ENCODE data around the gene NME8.

Gene NME8

DNA sequence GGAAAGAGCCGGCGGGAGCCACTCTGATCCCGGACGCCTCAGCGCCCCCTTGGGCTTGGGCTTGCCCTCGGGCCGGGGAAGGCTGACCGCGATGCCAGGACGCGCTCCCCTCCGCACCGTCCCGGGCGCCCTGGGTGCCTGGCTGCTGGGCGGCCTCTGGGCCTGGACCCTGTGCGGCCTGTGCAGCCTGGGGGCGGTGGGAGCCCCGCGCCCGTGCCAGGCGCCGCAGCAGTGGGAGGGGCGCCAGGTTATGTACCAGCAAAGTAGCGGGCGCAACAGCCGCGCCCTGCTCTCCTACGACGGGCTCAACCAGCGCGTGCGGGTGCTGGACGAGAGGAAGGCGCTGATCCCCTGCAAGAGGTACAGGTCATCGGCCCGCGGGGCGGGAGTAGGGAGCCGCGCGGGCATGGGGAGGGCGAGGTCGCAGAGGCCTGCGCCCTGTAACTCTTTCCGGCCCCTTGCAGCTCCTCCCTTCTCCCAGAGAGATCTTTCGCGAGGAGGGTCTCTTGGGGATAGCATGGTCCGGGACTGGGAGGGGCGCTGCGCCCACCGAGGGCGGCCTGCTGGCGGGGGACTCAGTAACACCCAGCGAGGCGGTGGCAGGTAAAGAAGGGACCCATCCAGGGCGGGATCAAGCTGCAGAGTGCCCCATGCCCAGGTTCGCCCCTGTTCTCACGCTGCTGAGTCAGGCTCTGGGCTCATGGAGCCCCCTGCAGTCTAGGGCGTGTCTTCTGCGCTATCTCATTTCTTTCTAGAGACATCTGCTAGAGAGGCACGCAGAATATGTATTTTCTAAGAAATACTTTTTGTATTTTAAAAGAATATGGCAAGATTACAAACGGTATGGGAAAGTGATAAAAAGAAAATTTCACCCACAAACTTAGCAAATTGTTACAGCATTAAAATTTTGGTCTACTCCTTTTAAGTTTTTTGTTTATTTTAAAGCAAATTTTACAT is 72.7 kb downstream of the NME8 start:
- no peaks in the 10 kb centered on the region for H3K36me3 ChIP-seq (ENCODE audit: control insufficient read depth, insufficient read depth, low read length)
- peak overlapping the region; percentile 65 for H3K9ac ChIP-seq (ENCODE audit: low read depth, low read length)
- no peak overlapping the region for H3K27ac ChIP-seq (ENCODE audit: low read depth, low read length)
- peaks cover 9% of the 10 kb centered on the region; the same call in 1 of the 2 replicates for H3K4me1 ChIP-seq (ENCODE audit: control insufficient read depth, insufficient read depth, low read length)
- peaks cover 50% of the 10 kb centered on the region for H3K27me3 ChIP-seq (ENCODE audit: control insufficient read depth, insufficient read depth, low read length)
- H3K9me3 ChIP-seq (ENCODE audit: control insufficient read depth, insufficient read depth, low read length) = no peaks in the 10 kb centered on the region
- peak overlapping the region; percentile 76 for H3K4me3 ChIP-seq (ENCODE audit: low read depth, low read length)

DNA sequence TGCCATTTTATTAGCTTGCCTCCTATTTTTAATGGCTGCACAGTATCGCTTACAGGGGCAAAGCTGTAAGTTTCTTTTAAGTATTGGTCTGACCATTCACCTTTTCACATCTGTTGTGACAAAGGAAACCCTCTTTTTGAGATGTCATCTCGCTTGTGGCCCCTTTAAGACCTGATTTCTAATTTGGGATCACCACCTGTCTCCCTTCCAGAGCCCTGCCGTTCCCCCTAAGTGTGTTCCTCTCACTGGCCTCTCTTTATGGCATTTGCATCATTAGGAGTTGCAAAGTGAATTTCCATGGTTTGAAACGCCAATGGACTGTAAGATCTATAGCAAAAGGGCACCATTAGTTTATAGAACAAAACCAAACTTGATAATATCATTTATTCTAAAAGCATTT is 73.5 kb downstream of the NME8 start:
- no peak overlapping the region for H3K9ac ChIP-seq (ENCODE audit: low read depth, low read length)
- no peaks in the 10 kb centered on the region for H3K36me3 ChIP-seq (ENCODE audit: control insufficient read depth, insufficient read depth, low read length)
- no peaks in the 10 kb centered on the region for H3K9me3 ChIP-seq (ENCODE audit: control insufficient read depth, insufficient read depth, low read length)
- H3K4me3 ChIP-seq (ENCODE audit: low read depth, low read length) = peak overlapping the region; percentile 76
- H3K27me3 ChIP-seq (ENCODE audit: control insufficient read depth, insufficient read depth, low read length) = peaks cover 42% of the 10 kb centered on the region
- H3K27ac ChIP-seq (ENCODE audit: low read depth, low read length) = no peak overlapping the region
- H3K4me1 ChIP-seq (ENCODE audit: control insufficient read depth, insufficient read depth, low read length) = peaks cover 9% of the 10 kb centered on the region; the same call in 1 of the 2 replicates

DNA sequence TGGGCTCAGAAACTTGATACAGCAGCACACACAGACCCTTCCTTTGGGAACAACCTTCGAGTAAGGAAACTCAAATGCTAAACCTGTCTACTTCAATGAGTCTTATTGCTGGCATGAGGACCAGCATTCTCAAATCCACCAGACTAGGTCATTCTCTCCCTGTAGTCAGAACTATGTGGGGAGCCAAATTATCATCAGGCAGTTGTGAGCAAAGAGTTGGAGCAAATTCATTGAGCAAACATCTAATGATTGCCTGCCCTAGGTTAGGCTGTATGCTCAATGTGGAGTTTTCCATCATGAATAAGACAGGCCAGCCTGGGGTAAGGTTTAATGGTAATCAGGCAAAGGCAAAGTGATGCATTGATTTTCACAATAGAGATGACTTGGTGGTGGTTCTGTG is 75.6 kb downstream of the NME8 start:
- Histone ChIP-seq H3K36me3 (ENCODE audit: control insufficient read depth, insufficient read depth, low read length) (no peaks in the 10 kb centered on the region), H3K9me3 (ENCODE audit: control insufficient read depth, insufficient read depth, low read length) (no peaks in the 10 kb centered on the region), H3K4me3 (ENCODE audit: low read depth, low read length) (no peak overlapping the region), H3K4me1 (ENCODE audit: control insufficient read depth, insufficient read depth, low read length) (peaks cover 9% of the 10 kb centered on the region; the same call in 1 of the 2 replicates), H3K9ac (ENCODE audit: low read depth, low read length) (no peak overlapping the region), H3K27me3 (ENCODE audit: control insufficient read depth, insufficient read depth, low read length) (peaks cover 22% of the 10 kb centered on the region), H3K27ac (ENCODE audit: low read depth, low read length) (no peak overlapping the region)

DNA sequence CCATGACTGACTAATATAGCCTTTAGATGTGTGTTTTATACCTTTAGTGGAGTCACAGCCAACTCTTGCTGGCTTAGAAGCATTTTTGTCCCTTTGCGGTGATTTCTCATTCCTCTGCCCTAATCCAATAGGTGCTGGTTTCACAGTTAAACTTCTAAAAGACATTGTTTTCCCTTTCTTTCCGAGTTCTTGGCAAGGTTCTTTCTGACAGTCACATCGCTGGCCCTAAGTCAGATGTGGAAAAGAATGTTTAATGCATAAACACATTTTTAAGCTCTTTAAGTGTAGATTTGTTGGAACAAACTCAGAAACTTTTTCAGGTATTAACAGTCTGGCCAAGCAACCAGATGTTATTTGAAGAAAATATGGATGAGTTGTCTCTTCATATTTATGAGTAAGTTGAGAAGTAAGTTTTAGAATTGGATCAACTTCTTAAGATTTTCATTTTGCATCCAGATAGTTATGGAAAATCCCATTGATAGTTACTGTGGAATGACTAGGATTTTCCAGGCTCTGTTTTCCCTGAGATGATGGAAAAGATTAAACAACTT is 76.2 kb downstream of the NME8 start:
- no peak overlapping the region for H3K27ac ChIP-seq (ENCODE audit: low read depth, low read length)
- H3K4me3 ChIP-seq (ENCODE audit: low read depth, low read length) = no peak overlapping the region
- peaks cover 16% of the 10 kb centered on the region for H3K27me3 ChIP-seq (ENCODE audit: control insufficient read depth, insufficient read depth, low read length)
- no peaks in the 10 kb centered on the region for H3K36me3 ChIP-seq (ENCODE audit: control insufficient read depth, insufficient read depth, low read length)
- no peaks in the 10 kb centered on the region for H3K9me3 ChIP-seq (ENCODE audit: control insufficient read depth, insufficient read depth, low read length)
- no peak overlapping the region for H3K9ac ChIP-seq (ENCODE audit: low read depth, low read length)
- H3K4me1 ChIP-seq (ENCODE audit: control insufficient read depth, insufficient read depth, low read length) = peaks cover 9% of the 10 kb centered on the region; the same call in 1 of the 2 replicates

DNA sequence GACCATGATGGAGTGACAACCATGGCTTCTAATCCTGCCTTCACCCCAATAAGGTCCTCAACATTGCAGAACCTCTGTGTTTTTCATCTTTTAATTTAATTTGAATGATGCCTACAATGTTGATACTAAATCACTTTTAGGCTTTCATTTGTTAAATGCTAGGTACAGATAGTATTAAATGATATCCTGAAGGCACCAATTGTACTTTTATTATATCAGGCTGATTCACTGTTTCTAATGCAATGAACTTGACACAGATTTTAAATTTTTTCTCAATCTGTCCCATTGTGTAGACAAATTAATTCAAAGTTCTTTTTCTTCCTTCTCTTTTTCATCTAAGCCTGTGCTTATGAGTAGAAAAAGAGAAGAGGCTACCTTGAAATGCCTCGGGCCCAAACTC is 77.2 kb downstream of the NME8 start:
- no peaks in the 10 kb centered on the region for H3K36me3 ChIP-seq (ENCODE audit: control insufficient read depth, insufficient read depth, low read length)
- no peak overlapping the region for H3K4me3 ChIP-seq (ENCODE audit: low read depth, low read length)
- no peak overlapping the region for H3K9ac ChIP-seq (ENCODE audit: low read depth, low read length)
- H3K4me1 ChIP-seq (ENCODE audit: control insufficient read depth, insufficient read depth, low read length) = peaks cover 5% of the 10 kb centered on the region; the same call in 1 of the 2 replicates
- H3K27ac ChIP-seq (ENCODE audit: low read depth, low read length) = no peak overlapping the region
- no peaks in the 10 kb centered on the region for H3K9me3 ChIP-seq (ENCODE audit: control insufficient read depth, insufficient read depth, low read length)
- H3K27me3 ChIP-seq (ENCODE audit: control insufficient read depth, insufficient read depth, low read length) = peaks cover 6% of the 10 kb centered on the region; the same call in 1 of the 2 replicates

DNA sequence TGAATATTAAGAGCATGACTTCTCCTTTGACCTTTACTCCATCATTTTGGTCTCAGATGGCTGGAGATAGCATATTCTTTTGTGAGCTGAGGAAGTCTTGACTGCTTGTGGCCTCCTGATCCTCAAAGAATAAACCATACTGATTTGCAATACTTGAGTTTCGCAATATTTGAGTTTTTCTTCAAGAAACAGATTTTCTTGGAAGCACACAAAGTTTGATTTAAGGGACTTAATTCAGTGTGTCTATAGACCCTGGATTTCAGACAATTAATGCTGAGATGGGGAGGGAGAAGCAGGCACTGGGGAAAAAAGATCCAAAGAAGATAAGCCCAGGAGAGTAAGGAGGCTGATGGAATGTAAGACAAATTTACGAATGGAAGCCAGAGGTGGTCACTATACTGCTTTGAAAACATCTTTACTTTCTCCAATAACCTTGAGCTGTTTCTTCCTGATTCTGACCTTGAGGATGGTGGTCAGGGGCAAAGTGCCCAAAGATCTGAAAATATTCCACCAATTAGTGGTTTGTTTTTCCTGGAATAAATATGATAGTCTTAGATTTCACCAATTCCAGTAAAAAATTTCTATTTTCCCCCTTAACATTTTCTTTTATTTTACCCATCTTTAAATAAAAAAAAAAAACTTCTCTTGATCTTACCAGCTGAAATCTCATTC is 79.5 kb downstream of the NME8 start:
- no peaks in the 10 kb centered on the region for H3K27me3 ChIP-seq (ENCODE audit: control insufficient read depth, insufficient read depth, low read length)
- no peak overlapping the region for H3K9ac ChIP-seq (ENCODE audit: low read depth, low read length)
- H3K4me1 ChIP-seq (ENCODE audit: control insufficient read depth, insufficient read depth, low read length) = no peaks in the 10 kb centered on the region
- no peaks in the 10 kb centered on the region for H3K36me3 ChIP-seq (ENCODE audit: control insufficient read depth, insufficient read depth, low read length)
- no peak overlapping the region for H3K4me3 ChIP-seq (ENCODE audit: low read depth, low read length)
- H3K27ac ChIP-seq (ENCODE audit: low read depth, low read length) = no peak overlapping the region
- H3K9me3 ChIP-seq (ENCODE audit: control insufficient read depth, insufficient read depth, low read length) = no peaks in the 10 kb centered on the region

DNA sequence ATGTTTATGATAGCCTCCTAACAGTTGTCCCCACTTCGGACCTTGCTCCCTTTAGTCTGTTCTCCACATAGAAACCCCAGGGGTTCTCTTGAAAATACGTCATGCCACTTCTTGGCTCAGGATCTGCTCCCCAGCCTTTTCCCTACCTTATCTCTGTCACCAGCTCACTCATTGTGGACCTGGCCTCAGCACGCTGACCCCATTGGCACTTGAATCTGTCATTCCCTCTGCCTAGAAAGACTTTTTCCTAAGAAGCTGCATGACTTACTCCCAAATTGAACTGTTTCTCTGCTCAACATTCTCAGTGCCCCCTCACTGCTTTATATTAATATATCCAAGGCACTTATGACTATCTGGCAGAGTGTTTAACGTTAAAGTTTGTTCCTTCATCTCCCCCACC is 80.5 kb downstream of the NME8 start:
- H3K27ac ChIP-seq (ENCODE audit: low read depth, low read length) = no peak overlapping the region
- no peaks in the 10 kb centered on the region for H3K4me1 ChIP-seq (ENCODE audit: control insufficient read depth, insufficient read depth, low read length)
- H3K9me3 ChIP-seq (ENCODE audit: control insufficient read depth, insufficient read depth, low read length) = no peaks in the 10 kb centered on the region
- no peak overlapping the region for H3K4me3 ChIP-seq (ENCODE audit: low read depth, low read length)
- no peak overlapping the region for H3K9ac ChIP-seq (ENCODE audit: low read depth, low read length)
- H3K36me3 ChIP-seq (ENCODE audit: control insufficient read depth, insufficient read depth, low read length) = no peaks in the 10 kb centered on the region
- no peaks in the 10 kb centered on the region for H3K27me3 ChIP-seq (ENCODE audit: control insufficient read depth, insufficient read depth, low read length)

DNA sequence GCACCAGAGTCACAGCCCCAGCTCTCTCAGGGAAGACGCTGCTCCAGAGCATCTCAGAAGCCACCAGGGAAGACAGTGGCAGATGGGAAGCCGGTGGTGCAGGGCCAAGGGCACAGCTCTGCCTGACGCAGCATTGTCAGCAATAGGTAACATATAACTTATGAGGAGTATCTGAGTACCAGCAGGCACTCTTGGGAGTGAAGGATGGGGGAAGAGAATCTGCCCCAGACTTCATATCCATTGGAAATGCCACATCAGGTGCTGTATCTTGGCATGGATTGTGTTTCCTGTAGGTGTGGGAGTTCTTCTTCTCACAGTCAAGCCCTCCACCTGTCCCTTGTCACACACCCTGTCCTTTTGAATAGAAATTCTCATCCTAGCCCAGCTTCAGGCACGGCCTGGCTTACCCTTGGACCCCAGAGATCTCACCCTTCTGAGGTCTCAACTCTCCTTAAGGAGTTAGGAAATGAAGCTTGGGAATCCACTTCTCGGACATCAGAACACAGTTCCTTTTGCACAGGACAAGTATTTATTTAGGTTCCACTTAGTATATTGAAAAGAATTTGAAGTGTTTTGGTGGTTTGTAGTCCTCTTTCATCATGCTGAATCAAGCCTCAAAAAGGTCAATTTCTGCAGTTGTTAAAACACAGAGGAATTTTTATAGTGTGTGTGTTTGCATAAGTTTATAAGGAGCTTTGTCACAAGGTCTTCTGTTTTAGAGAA is 82.0 kb downstream of the NME8 start:
- Histone ChIP-seq H3K9ac (ENCODE audit: low read depth, low read length) (no peak overlapping the region), H3K27ac (ENCODE audit: low read depth, low read length) (no peak overlapping the region), H3K36me3 (ENCODE audit: control insufficient read depth, insufficient read depth, low read length) (no peaks in the 10 kb centered on the region), H3K4me1 (ENCODE audit: control insufficient read depth, insufficient read depth, low read length) (no peaks in the 10 kb centered on the region), H3K9me3 (ENCODE audit: control insufficient read depth, insufficient read depth, low read length) (no peaks in the 10 kb centered on the region), H3K4me3 (ENCODE audit: low read depth, low read length) (no peak overlapping the region), H3K27me3 (ENCODE audit: control insufficient read depth, insufficient read depth, low read length) (no peaks in the 10 kb centered on the region)

DNA sequence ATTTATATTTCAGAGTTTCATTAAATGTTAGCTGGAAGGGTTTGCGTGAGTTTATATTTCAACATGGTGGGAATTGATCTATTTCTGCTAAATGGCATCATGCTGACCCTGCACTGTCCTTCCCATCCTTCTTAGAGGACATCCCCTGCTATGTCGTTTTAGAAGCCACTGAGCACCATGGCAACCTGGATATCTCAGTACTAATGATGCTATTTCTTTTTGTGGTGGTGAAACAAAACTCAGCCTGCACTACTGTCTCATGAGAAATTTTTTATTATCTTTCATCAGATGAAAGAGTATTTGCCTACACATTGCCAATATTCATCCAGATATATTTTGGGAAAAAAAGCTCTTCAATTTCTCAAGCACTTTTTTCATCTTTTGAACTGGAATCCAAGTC is 84.1 kb downstream of the NME8 start:
- no peaks in the 10 kb centered on the region for H3K9me3 ChIP-seq (ENCODE audit: control insufficient read depth, insufficient read depth, low read length)
- H3K9ac ChIP-seq (ENCODE audit: low read depth, low read length) = no peak overlapping the region
- no peaks in the 10 kb centered on the region for H3K36me3 ChIP-seq (ENCODE audit: control insufficient read depth, insufficient read depth, low read length)
- H3K27ac ChIP-seq (ENCODE audit: low read depth, low read length) = no peak overlapping the region
- no peak overlapping the region for H3K4me3 ChIP-seq (ENCODE audit: low read depth, low read length)
- H3K4me1 ChIP-seq (ENCODE audit: control insufficient read depth, insufficient read depth, low read length) = no peaks in the 10 kb centered on the region
- no peaks in the 10 kb centered on the region for H3K27me3 ChIP-seq (ENCODE audit: control insufficient read depth, insufficient read depth, low read length)

DNA sequence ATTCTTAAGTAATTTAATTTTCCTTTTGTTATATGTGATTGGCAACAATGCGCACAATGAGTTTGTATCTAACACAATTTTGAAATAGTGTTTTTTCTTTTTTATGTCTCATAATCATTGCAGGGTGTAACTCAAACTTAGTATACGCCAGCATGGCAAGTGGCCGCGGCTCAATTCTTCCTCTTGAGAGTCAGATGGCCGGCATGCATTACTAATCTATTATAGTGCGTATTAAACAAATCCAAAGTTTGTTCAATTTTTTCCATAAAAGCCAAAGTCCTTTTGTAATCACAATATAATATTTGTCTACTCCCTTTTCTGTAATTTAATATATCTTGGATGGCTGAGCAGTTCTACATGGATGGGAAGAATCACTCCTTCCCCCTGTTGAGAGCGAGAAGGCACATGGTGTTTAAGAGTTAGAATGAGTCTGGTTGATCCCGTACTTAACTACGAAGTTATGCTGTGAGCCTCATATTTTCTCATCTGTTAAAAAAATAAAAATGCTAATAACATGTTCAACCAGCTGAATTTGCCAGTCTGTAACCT is 84.7 kb downstream of the NME8 start:
- no peaks in the 10 kb centered on the region for H3K27me3 ChIP-seq (ENCODE audit: control insufficient read depth, insufficient read depth, low read length)
- no peaks in the 10 kb centered on the region for H3K9me3 ChIP-seq (ENCODE audit: control insufficient read depth, insufficient read depth, low read length)
- H3K9ac ChIP-seq (ENCODE audit: low read depth, low read length) = no peak overlapping the region
- no peak overlapping the region for H3K4me3 ChIP-seq (ENCODE audit: low read depth, low read length)
- no peaks in the 10 kb centered on the region for H3K36me3 ChIP-seq (ENCODE audit: control insufficient read depth, insufficient read depth, low read length)
- no peak overlapping the region for H3K27ac ChIP-seq (ENCODE audit: low read depth, low read length)
- H3K4me1 ChIP-seq (ENCODE audit: control insufficient read depth, insufficient read depth, low read length) = no peaks in the 10 kb centered on the region

Data from HUES48 (cell line).